ENCODE data around the gene MPV17L.
"Not testable (repeated sequence)": the region's sequence is repeated elsewhere in the genome, so short reads cannot be mapped to it uniquely, and the experiment has no call there.

MPV17L gene

DNA sequence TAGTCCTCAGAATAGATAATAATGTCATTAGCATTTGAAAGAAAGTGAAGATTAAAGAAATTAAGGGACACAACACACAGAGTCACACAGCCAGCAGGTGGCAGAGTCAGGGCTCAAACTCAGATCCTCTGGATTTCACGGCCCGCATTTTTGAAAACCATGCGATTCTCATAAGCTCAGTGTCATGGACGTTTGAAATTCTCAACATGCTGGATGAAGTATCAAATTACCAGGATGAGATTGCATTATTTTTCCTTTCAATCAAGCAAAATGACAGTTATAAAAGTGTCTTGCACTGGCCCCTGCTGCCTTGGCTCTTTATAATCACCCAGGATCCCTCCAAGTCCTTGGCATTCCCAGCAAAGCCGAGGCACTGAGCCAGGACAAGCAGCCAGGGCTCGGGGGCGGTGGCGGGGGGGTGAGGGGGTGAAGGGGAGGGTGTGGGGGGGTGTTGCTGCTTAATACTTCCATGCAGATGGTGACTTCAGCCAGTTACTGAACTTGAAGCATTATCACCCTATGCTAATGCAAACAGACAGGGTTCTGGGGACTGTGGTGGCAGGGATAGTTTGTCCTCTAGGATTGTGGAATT lies 32.2 kb downstream of the MPV17L start:
- Histone ChIP-seq H3K27ac (peak overlapping the region in 1 of 2 donors; percentile 66), H3K4me3 (peak overlapping the region; percentile 51)
- TF ChIP-seq, protein P1, sequence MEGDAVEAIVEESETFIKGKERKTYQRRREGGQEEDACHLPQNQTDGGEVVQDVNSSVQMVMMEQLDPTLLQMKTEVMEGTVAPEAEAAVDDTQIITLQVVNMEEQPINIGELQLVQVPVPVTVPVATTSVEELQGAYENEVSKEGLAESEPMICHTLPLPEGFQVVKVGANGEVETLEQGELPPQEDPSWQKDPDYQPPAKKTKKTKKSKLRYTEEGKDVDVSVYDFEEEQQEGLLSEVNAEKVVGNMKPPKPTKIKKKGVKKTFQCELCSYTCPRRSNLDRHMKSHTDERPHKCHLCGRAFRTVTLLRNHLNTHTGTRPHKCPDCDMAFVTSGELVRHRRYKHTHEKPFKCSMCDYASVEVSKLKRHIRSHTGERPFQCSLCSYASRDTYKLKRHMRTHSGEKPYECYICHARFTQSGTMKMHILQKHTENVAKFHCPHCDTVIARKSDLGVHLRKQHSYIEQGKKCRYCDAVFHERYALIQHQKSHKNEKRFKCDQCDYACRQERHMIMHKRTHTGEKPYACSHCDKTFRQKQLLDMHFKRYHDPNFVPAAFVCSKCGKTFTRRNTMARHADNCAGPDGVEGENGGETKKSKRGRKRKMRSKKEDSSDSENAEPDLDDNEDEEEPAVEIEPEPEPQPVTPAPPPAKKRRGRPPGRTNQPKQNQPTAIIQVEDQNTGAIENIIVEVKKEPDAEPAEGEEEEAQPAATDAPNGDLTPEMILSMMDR (IDR thresholded peaks at IDR 0.05): peak; percentile 50

DNA sequence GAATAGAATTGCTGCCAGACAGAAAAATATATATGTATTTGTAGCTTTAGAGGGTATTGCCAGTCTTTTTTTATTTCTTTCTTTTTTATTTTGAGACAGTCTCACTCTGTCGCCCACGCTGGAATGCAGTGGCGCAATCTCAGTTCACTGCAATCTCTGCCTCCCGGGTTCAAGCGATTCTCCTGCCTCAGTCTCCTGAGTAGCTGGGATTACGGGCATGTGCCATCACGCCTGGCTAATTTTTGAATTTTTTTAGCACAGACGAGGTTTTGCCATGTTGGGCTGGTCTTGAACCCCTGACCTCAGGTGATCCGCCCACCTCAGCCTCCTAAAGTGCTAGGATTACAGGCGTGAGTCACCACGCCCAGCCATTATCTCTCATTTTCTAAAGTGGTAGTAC lies 35.3 kb downstream of the MPV17L start:
- DNase-seq (ENCODE audit: low spot score); H3K27ac ChIP-seq; H3K4me3 ChIP-seq: not testable (repeated sequence)

More for the DNA sequence above, 32.2 kb downstream of the MPV17L start:
- peak; percentile 82 for DNase-seq (ENCODE audit: low spot score)

DNA sequence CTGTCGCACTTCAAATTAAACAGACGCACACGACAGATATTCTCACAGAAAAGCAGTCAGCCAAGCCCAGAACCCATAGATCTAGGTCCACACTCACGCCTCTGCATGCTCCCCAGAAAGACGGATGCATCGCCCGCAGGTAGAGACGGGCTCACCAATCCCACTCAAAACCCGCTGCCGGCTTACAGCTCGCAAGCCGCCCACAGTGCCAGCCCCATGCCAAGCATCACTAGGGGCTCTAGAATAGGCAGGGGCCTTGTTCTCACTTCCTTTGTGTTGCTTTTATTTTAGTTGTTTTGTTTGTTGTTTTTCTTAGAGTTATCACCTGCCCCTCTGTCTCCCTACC lies 38.5 kb downstream of the MPV17L start:
- no peak for DNase-seq (ENCODE audit: low spot score)
- peak overlapping the region; percentile 84 for H3K4me3 ChIP-seq
- H3K27ac ChIP-seq: peak overlapping the region; percentile 78 to 89
- TF ChIP-seq, protein P1 (IDR thresholded peaks at IDR 0.05): no peak

DNA sequence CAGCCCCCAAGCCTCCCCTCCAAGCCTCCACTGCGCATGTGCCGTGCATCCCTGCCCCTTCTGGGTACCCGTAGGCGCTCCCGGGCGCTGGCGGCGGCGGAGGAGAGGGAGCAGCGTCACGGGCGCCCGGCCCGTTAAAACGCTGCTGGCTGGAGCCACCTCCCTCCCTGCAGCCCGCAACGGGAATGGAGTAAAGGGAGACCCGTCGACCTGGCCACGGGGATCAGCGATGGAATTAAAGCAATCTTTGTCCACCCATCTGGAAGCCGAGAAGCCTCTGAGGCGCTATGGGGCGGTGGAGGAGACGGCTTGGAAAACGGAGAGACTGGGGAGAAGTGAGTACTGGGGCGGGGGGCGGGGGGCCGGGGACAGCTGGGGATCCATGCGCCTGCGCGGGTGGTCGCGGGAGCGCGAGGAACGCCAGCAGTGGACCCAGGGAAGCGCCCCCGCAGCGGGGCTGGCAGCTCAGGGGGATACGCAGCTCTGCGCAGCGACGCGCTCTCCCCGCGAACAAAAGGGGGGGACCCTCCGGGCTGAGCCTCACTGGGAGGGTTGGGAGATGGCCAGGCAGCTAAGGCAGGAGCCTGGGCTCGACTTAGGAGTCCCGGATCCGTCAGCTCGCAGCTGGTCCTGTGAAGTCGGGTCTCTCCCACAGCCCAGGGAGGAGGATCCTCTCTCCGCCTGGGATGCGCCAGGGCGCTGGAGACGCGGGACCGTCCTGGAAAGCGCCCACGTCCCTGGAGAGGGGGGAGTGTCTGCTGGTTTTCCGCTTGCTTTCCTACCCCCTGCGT lies 39.1 kb downstream of the MPV17L start, which contains the start of gene BMERB1:
TSS of gene BMERB1 (plus strand) at position 164 of the 791 bp plus-strand sequence. CDS start at position 230, 66 bp downstream.
- TF ChIP-seq, protein P1 (IDR thresholded peaks at IDR 0.05): no peak
- Histone ChIP-seq H3K4me3 (peak within 1 kb of the TSS; percentile 84), H3K27ac (peak within 1 kb of the TSS; percentile 78 to 89)
- DNase-seq (ENCODE audit: low spot score): peak; percentile 84

DNA sequence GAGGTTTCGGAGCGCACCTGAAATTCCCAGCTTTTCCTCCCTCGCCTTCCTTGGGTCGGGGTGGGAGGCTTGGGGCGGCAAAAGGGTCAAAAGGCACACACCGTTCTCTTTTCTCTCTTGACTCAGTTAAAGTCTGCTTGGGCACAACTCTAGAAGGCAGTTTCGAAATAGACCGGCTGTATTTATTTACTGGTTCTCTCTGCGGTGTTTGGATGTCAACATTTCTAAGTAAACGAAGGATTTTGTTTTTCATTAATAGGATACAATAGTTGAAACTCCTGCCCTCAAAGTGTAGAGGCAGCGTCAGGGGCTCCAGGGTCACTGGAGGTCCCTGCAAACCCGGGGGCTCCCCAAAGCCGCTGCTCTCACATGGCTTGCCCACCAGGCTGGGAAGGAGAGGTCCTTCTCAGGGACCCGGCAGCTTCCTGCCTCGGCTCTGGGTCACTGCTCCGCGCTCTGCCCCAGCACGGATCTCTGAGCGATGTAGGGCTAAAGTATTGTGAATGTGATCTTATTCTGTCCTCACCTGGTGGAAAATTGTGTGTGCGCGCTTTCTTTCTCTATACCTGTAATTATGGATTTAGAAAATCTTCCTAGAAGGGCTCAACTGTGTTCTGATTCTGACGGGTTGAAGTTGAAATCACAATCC lies 39.8 kb downstream of the MPV17L start:
- H3K27ac ChIP-seq: peak overlapping the region; percentile 78 to 89
- DNase-seq (ENCODE audit: low spot score): no peak
- H3K4me3 ChIP-seq: peak overlapping the region; percentile 84
- TF ChIP-seq, protein P1 (IDR thresholded peaks at IDR 0.05): no peak

DNA sequence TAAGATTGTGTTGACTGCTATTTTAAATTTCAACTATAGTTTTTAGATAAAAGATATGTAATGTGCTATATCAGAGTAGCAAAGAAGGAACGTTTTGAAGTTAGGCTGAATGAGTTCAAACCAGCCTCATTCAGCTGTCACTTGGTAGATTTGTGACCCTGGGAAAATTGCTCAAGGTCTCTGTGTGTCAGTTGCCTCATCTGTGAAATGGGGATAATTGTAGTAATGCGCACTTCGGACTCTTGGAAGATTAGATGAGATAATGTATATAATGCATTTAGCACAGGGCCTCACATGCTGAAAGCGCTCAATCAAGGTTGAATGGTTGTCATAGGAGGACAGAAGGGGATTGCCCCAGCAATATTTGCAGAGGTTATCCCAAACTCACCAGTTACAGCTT lies 43.5 kb downstream of the MPV17L start:
- TF ChIP-seq, protein P1 (IDR thresholded peaks at IDR 0.05): no peak
- no peak for DNase-seq (ENCODE audit: low spot score)
- Histone ChIP-seq H3K4me3 (no peak overlapping the region), H3K27ac (peak overlapping the region in 1 of 2 donors; percentile 92)

DNA sequence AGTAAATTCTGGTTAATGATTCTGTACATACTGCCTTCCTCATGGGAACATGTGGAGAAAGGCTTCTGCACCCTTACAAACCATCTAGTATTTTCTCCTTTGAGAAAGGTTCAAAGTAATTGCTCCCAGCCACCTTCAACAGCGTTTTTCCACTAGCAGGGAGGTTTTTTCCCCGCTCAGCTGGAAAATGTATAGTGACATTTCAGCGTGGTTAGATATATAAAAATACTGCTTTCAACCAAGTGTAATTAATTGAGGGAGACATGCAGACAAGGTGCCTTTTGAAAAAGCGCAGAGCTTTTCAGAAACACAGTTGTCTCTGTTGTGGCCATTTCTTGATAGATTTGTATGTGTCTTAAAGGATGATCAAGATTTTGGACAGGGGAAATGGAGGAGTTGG lies 44.0 kb downstream of the MPV17L start:
- TF ChIP-seq, protein P1 (IDR thresholded peaks at IDR 0.05): no peak
- DNase-seq (ENCODE audit: low spot score): no peak
- Histone ChIP-seq H3K27ac (peak overlapping the region; percentile 69 to 92), H3K4me3 (peak overlapping the region; percentile 29)
